Calu3 (cell line): ENCODE results near the gene RPL35A. TPM values are rescaled to one million over a fixed set of nuclear protein-coding genes. Genes with fewer than 3 reads are reported as not detected.
"Not testable (repeated sequence)": the region's sequence is repeated elsewhere in the genome, so short reads cannot be mapped to it uniquely, and the experiment has no call there.

Experiments
- BruUV-seq: library from RNA; stranded (reverse); fragments of 400-500 nt; replicated peaks from 2 replicates; lab custom pipeline; 2021; lab: Mats Ljungman, UMichigan
- CTCF ChIA-PET: fragments of 300-600 bp; sonication (Branson Sonifier 250); formaldehyde crosslinking; loops from one replicate; lab custom pipeline; 2022; ENCODE audit warnings: antibody characterized with exemption; lab: Charles Lee
- DNase-seq: peaks from one replicate; pipeline ENCODE4 v3.0.0; 2022
- H3K27ac Mint-ChIP-seq: one replicate; pipeline ENCODE4 v1.8.0; 2022; ENCODE audit warnings: mixed read lengths; ENCODE audit not compliant: unreplicated experiment
- H3K27me3 Mint-ChIP-seq: one replicate; pipeline ENCODE4 v1.8.0; 2022; ENCODE audit warnings: mixed read lengths; ENCODE audit not compliant: unreplicated experiment
- H3K36me3 Mint-ChIP-seq: one replicate; pipeline ENCODE4 v1.8.0; 2022; ENCODE audit warnings: mild to moderate bottlenecking, moderate library complexity, mixed read lengths; ENCODE audit not compliant: insufficient read depth, unreplicated experiment
- H3K4me1 Mint-ChIP-seq: one replicate; pipeline ENCODE4 v1.8.0; 2022; ENCODE audit warnings: mild to moderate bottlenecking, low read depth, mixed read lengths; ENCODE audit not compliant: unreplicated experiment
- H3K4me3 Mint-ChIP-seq: one replicate; pipeline ENCODE4 v1.8.0; 2022; ENCODE audit warnings: mild to moderate bottlenecking, low read depth, moderate library complexity, mixed read lengths; ENCODE audit not compliant: unreplicated experiment
- H3K9me3 Mint-ChIP-seq: one replicate; pipeline ENCODE4 v1.8.0; 2022; ENCODE audit warnings: low read depth, mixed read lengths; ENCODE audit not compliant: unreplicated experiment
- CTCF ChIP-seq: fragments of 200-600 bp; IDR thresholded peaks from one replicate; pipeline ENCODE4 v1.8.0; 2022; ENCODE audit warnings: antibody characterized with exemption; ENCODE audit not compliant: unreplicated experiment
- intact Hi-C: fragments of 100-400 bp; cut with micrococcal nuclease; formaldehyde crosslinking; loops from one replicate; pipeline ENCODE4 v1.10.0; 2022; ENCODE audit not compliant: unreplicated experiment
- total RNA-seq: library from RNA; stranded (reverse); gene quantifications from 2 replicates; pipeline ENCODE4 v1.2.3, GENCODE V29; 2022

RPL35A gene
- total RNA-seq, 1 experiment from 2014 or later, result 711 TPM

- H3K27ac Mint-ChIP-seq, result peak overlapping the region; percentile 7
- no peak for DNase-seq
- BruUV-seq, result no TSS peak
- H3K4me3 Mint-ChIP-seq, result no peak overlapping the region
- intact Hi-C loops, result no loop called here
- no peaks in the 10 kb centered on the region for H3K9me3 Mint-ChIP-seq
- no peaks in the 10 kb centered on the region for H3K27me3 Mint-ChIP-seq
- H3K4me1 Mint-ChIP-seq, result peaks cover 34% of the 10 kb centered on the region
- TF ChIP-seq CTCF, result no peak
- peaks cover 67% of the 10 kb centered on the region for H3K36me3 Mint-ChIP-seq
- CTCF ChIA-PET, result interaction anchor here (1.0 kb wide), 1 partner anchor 9 kb away, joined by 3 read pairs; no protein-coding TSS in a partner anchor
Observed at GRCh38 chr3:197958346-197958745, 8.4 kb downstream of the RPL35A start.

DNA sequence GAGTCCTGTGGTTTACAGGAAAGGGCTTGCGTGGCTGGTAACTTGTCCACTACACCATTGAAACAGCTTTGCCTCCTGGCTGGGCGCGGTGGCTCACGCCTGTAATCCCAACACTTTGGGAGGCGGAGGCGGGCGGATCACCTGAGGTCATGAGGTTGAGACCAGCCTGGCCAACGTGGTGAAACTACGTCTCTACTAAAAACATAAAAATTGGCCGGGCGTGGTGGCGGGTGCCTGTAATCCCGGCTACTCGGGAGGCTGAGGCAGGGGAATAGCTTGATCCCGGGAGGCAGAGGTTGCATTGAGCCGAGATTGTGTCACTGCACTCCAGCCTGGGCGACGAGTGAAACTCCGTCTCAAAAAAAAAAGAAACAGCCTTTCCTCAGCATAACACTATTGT, 8.9 kb downstream of the RPL35A start:
- H3K4me3 Mint-ChIP-seq, result peak overlapping the region; percentile 97
- H3K36me3 Mint-ChIP-seq, result peaks cover 62% of the 10 kb centered on the region
- H3K9me3 Mint-ChIP-seq, H3K27me3 Mint-ChIP-seq, BruUV-seq, intact Hi-C loops, CTCF ChIA-PET, DNase-seq: not testable (repeated sequence)
- H3K4me1 Mint-ChIP-seq, result peaks cover 34% of the 10 kb centered on the region
- H3K27ac Mint-ChIP-seq, result peak overlapping the region; percentile 7

GRCh38 chr3:197959500-197959890, 9.5 kb downstream of the RPL35A start:
- H3K9me3 Mint-ChIP-seq, result no peaks in the 10 kb centered on the region
- peak overlapping the region; percentile 92 for H3K27ac Mint-ChIP-seq
- TF ChIP-seq CTCF, result no peak
- TSS peak; percentile 82 for BruUV-seq
- no peak for DNase-seq
- peaks cover 34% of the 10 kb centered on the region for H3K4me1 Mint-ChIP-seq
- intact Hi-C loops, result no loop called here
- H3K36me3 Mint-ChIP-seq, result peaks cover 55% of the 10 kb centered on the region
- CTCF ChIA-PET, result no interaction called here
- H3K27me3 Mint-ChIP-seq, result no peaks in the 10 kb centered on the region
- H3K4me3 Mint-ChIP-seq, result peak overlapping the region; percentile 97

GRCh38 chr3:197959891-197960693, 10.1 kb downstream of the RPL35A start, which contains the start of gene LMLN:
Gene LMLN (plus strand): TSS chr3:197960217. CDS start chr3:197960246, 29 bp downstream.
- intact Hi-C loops, result no loop called here
- peaks cover 49% of the 10 kb centered on the region for H3K36me3 Mint-ChIP-seq
- CTCF ChIA-PET, result no interaction called here
- BruUV-seq, result no TSS peak
- TF ChIP-seq CTCF, result no peak
- H3K9me3 Mint-ChIP-seq, result no peaks in the 10 kb centered on the region
- no peaks in the 10 kb centered on the region for H3K27me3 Mint-ChIP-seq
- H3K4me1 Mint-ChIP-seq, result peaks cover 34% of the 10 kb centered on the region
- H3K4me3 Mint-ChIP-seq, result peak within 1 kb of the TSS; percentile 97
- DNase-seq, result peak; percentile 96
- H3K27ac Mint-ChIP-seq, result peak within 1 kb of the TSS; percentile 92
